GM12872 (cell line): Measurements from ENCODE around the gene ALPL.

Experiments used
- CTCF ChIP-seq: IDR thresholded peaks from 3 replicates; pipeline ENCODE4 v1.5.1; 2011; ENCODE audit warnings: low read depth, mild to moderate bottlenecking, low read length, moderate library complexity; ENCODE audit not compliant: insufficient read depth

Gene ALPL

GRCh38 chr1:21544095-21544494 is 34.9 kb downstream of the ALPL start:
- no peak for TF ChIP-seq CTCF

GRCh38 chr1:21546122-21546825 is 37.1 kb downstream of the ALPL start:
- TF ChIP-seq CTCF, result no peak

DNA sequence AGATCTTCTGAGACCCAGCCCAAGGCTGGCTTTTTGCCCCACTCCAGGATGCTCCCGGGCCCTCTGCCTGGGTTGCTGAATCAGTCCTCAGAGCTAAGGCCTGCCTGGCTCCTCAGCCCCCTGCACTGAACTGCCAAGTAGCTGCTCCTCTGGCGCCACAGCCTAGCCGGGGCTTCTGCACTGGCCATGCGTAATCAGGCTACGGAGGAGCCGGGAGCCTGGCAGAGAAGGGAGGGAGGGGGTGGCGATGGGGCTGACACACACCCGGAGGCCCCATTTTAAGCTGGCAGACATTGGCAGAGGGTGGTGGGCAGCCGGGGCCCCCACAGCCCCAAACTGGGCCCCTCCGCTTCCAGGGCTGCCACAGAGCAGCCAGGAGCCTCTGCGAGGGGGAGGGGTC is 38.7 kb downstream of the ALPL start:
- TF ChIP-seq CTCF, result no peak

- no peak for TF ChIP-seq CTCF
These were observed 40.9 kb downstream of the ALPL start for GRCh38 chr1:21550097-21550496.

GRCh38 chr1:21550866-21551475 is 41.7 kb downstream of the ALPL start:
- no peak for TF ChIP-seq CTCF

DNA sequence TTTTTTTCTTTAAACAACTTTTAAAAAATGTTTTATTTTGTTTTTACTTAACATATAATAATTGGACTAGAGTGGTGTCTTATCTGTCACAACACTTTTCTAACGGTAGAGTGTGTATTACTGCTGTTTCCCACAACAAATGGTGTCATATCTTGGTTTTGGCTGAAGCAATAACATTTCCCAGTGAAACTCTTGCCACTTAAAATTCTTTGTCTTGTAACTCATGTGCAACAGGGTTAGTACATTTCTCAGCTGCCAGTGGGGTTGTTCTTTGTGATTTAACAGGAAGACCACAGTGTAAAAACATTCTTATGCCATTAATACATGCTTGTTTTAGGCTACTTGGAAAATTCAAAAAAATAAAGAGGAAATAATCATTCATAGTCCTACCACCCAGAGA is 43.5 kb downstream of the ALPL start:
- no peak for TF ChIP-seq CTCF

DNA sequence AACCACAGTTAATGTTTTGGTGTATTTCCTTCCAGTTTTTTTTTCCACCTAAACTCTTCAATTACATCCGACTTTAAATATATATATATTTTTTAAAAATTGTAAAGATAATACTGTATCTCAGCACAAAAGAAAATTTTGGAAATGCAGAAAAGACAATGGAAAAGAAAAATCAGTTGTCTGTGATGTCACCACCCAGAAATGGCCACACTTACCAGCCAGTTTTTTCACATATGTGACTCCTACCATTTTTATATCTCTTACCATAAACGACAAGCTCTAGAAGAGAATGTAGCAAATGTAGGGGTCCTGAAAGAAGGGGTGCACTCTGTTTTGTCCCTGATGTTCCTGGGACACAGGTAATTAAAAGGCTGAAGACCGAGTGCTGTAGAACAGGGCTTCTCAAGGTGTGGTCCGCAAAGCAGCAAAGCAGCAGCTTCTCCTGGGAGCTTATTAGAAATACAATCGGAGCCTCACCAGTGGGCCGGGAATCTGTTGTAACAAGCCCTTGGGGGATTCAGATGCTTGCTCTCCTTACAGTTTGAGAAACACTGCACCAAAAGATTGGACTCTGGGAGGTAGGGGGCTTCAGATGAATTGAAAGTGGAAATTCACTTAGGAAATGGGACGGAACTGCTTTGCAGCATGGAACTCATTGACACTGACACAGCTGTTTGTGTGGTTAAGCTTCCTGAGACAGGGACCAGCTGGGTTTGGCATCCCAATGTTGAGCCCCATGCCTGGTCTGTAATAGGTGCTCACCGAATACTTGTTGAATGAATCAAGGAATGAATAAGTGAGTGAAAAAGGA is 44.1 kb downstream of the ALPL start:
- TF ChIP-seq CTCF, result no peak
